PC-9 (cell line): ENCODE measurements around the gene FANK1. TPM values are rescaled to one million over a fixed set of nuclear protein-coding genes. Genes with fewer than 3 reads are reported as not detected.

Experiments
- BruUV-seq: library from RNA; stranded (reverse); fragments of 400-500 nt; replicated peaks from 2 replicates; lab custom pipeline; 2021; lab: Mats Ljungman, UMichigan
- CTCF ChIA-PET: fragments of 300-600 bp; sonication (Branson Sonifier 250); formaldehyde crosslinking; loops from one replicate; lab custom pipeline; 2022; ENCODE audit warnings: antibody characterized with exemption; lab: Charles Lee
- POLR2A ChIA-PET: fragments of 300-600 bp; sonication (Branson Sonifier 250); formaldehyde crosslinking; loops from one replicate; lab custom pipeline; 2022; ENCODE audit warnings: antibody characterized with exemption; ENCODE audit not compliant: unreplicated experiment; lab: Charles Lee
- DNase-seq, 2 experiments: peaks; one replicate each; pipeline versions ENCODE4 v3.0.0 to v3.0.0-alpha.2; 2015 to 2022; ENCODE audit warnings: mixed read lengths in 1 of 2
- H2AFZ ChIP-seq: fragments of 200-600 bp; sonication (generic); 2 replicates; pipeline ENCODE4 v1.8.1; 2017; ENCODE audit warnings: antibody characterized with exemption
- H3F3A ChIP-seq: fragments of 200-600 bp; sonication (generic); 2 replicates; pipeline ENCODE4 v1.8.1; 2017; ENCODE audit warnings: antibody characterized with exemption, mild to moderate bottlenecking, low read depth; ENCODE audit not compliant: insufficient read depth
- H3K27ac ChIP-seq: fragments of 200-600 bp; sonication (generic); 2 replicates; pipeline ENCODE4 v1.6.1; 2016; ENCODE audit warnings: mixed run types
- H3K27me3 ChIP-seq: fragments of 200-600 bp; sonication (generic); 2 replicates; pipeline ENCODE4 v1.6.1; 2016; ENCODE audit warnings: low read depth, mixed run types; ENCODE audit not compliant: insufficient read depth
- H3K36me3 ChIP-seq: fragments of 200-600 bp; sonication (generic); 2 replicates; pipeline ENCODE4 v1.6.1; 2016; ENCODE audit warnings: low read depth, mixed run types
- H3K4me1 ChIP-seq: fragments of 200-600 bp; sonication (generic); replicated peaks from 2 replicates; pipeline ENCODE4 v1.6.1; 2016; ENCODE audit warnings: mixed run types; ENCODE audit not compliant: insufficient read depth
- H3K4me2 ChIP-seq: fragments of 200-600 bp; sonication (generic); 2 replicates; pipeline ENCODE4 v1.6.1; 2017; ENCODE audit warnings: mixed run types
- H3K4me3 ChIP-seq: fragments of 200-600 bp; sonication (generic); 2 replicates; pipeline ENCODE4 v1.6.1; 2016; ENCODE audit warnings: mixed run types
- H3K79me2 ChIP-seq: fragments of 200-600 bp; sonication (generic); 2 replicates; pipeline ENCODE4 v1.6.1; 2017; ENCODE audit warnings: low read depth, mixed run types
- H3K9me2 ChIP-seq: fragments of 200-600 bp; sonication (generic); 2 replicates; pipeline ENCODE4 v1.8.1; 2017; ENCODE audit warnings: mild to moderate bottlenecking; ENCODE audit not compliant: insufficient read depth
- H3K9me3 ChIP-seq: fragments of 200-600 bp; sonication (generic); 2 replicates; pipeline ENCODE4 v1.8.1; 2016; ENCODE audit warnings: low read depth; ENCODE audit not compliant: insufficient read depth
- H4K20me1 ChIP-seq: fragments of 200-600 bp; sonication (generic); 2 replicates; pipeline ENCODE4 v1.8.1; 2017; ENCODE audit not compliant: insufficient read depth
- EZH2 ChIP-seq: fragments of 200-600 bp; sonication (generic); IDR thresholded peaks from 2 replicates; pipeline ENCODE4 v1.8.0; 2017; ENCODE audit warnings: antibody characterized with exemption, low read depth
- intact Hi-C: fragments of 100-400 bp; cut with micrococcal nuclease; formaldehyde crosslinking; loops from one replicate; pipeline ENCODE4 v1.10.0; 2022; ENCODE audit not compliant: unreplicated experiment
- total RNA-seq: library from RNA; stranded (reverse); gene quantifications from 2 replicates; pipeline ENCODE4 v1.2.3, GENCODE V29; 2021
- TF ChIP-seq, protein P1 (sequence below): fragments of 200-600 bp; sonication (generic); conservative IDR thresholded peaks from 2 replicates; pipeline ENCODE4 v1.6.1; 2017; ENCODE audit warnings: mixed run types, antibody characterized with exemption, mild to moderate bottlenecking, moderate library complexity

FANK1 gene
- total RNA-seq, 1 experiment from 2014 or later: 21.4 TPM

DNA sequence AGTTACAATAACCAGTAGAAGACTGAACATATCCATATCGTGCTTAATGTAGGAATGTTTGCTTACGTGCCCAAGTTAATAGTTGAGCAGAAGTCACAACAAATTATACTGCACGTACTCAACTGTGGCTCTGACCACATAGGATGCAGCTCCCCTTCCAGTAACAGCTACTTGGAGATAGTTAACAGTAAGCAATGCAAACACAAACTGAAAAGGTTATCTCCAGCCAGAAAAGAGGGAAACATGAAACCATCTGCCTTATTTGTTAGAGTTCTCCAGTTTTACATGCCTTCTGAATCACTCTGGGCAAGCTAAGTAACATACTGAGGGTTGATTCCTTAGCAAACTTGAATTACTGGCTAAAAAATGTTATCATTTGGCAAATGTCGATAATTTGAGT is 25.0 kb upstream of the FANK1 start:
- 0 out of 2 replicates have a peak, but pooled peaks cover 5% of the 10 kb centered on the region for H4K20me1 ChIP-seq
- no peak for DNase-seq
- H3F3A ChIP-seq: no peaks in the 10 kb centered on the region
- H3K27me3 ChIP-seq: no peaks in the 10 kb centered on the region
- ChIA-PET POLR2A (no interaction called here), CTCF (no interaction called here)
- H2AFZ ChIP-seq: no peak overlapping the region
- no peaks in the 10 kb centered on the region for H3K9me2 ChIP-seq
- no peak overlapping the region for H3K4me2 ChIP-seq
- BruUV-seq: no TSS peak
- no peaks in the 10 kb centered on the region for H3K4me1 ChIP-seq
- H3K36me3 ChIP-seq: peaks cover 11% of the 10 kb centered on the region
- H3K4me3 ChIP-seq: no peak overlapping the region
- TF ChIP-seq, protein P1, sequence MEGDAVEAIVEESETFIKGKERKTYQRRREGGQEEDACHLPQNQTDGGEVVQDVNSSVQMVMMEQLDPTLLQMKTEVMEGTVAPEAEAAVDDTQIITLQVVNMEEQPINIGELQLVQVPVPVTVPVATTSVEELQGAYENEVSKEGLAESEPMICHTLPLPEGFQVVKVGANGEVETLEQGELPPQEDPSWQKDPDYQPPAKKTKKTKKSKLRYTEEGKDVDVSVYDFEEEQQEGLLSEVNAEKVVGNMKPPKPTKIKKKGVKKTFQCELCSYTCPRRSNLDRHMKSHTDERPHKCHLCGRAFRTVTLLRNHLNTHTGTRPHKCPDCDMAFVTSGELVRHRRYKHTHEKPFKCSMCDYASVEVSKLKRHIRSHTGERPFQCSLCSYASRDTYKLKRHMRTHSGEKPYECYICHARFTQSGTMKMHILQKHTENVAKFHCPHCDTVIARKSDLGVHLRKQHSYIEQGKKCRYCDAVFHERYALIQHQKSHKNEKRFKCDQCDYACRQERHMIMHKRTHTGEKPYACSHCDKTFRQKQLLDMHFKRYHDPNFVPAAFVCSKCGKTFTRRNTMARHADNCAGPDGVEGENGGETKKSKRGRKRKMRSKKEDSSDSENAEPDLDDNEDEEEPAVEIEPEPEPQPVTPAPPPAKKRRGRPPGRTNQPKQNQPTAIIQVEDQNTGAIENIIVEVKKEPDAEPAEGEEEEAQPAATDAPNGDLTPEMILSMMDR: no peak
- TF ChIP-seq EZH2: no peak
- peaks cover 7% of the 10 kb centered on the region; the same call in 1 of the 2 replicates for H3K9me3 ChIP-seq
- no peaks in the 10 kb centered on the region for H3K79me2 ChIP-seq
- intact Hi-C loops: loop anchor here (10.0 kb wide), 1 partner anchor 1033 kb away; the partner anchor contains the start of gene DOCK1
- H3K27ac ChIP-seq: no peak overlapping the region

DNA sequence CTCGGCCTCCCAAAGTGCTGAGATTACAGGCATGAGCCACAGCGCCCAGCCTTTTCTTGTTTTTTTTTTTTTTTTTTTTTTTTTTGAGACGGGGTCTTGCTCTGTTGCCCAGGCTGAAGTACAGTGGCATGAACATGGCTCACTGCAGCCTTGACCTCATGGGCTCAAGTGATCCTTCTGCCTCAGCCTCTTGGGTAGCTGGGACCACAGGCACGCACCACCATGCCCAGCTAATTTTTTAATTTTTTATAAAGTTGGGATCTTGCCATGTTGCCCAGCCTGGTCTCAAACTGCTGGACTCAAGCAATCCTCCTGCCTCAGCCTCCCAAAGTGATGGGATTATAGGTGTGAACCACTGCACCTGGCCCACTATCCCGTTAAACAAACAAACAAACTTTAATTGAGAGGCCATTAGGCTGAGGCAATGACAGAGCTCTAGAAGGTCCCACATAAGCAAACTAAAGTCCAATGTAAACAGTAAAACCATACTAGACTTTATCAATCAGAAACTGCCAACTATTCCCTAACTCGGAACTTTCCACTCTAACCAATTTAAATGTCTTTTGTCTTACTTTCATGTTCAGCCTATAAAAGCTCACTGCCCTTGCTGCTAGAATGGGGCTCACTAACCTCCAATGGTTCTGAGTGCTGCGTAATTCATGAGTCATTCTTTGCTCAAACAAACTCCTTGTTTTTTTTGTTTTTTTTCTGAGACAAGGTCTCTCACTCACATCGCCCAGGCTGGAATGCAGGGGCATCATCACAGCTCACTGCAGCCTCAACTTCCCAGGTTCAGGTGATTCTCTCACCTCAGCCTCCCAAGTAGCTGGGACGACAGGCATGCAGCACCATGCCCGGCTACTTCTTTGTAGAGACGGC is 17.2 kb upstream of the FANK1 start:
- Histone ChIP-seq H3K4me2 (peak overlapping the region; percentile 53; the same call in 1 of the 2 replicates), H3K4me3 (no peak overlapping the region), H3K4me1 (peaks cover 12% of the 10 kb centered on the region), H3K27me3 (no peaks in the 10 kb centered on the region), H3K79me2 (peaks cover 22% of the 10 kb centered on the region), H3K9me2 (no peaks in the 10 kb centered on the region), H3F3A (peaks cover 15% of the 10 kb centered on the region; the same call in 1 of the 2 replicates), H2AFZ (no peak overlapping the region), H4K20me1 (no peaks in the 10 kb centered on the region), H3K36me3 (peaks cover 30% of the 10 kb centered on the region), H3K27ac (peak overlapping the region; percentile 76), H3K9me3 (peaks cover 15% of the 10 kb centered on the region)
- peak; percentile 53 to 89 for DNase-seq
- ChIA-PET POLR2A (no interaction called here), CTCF (no interaction called here)
- intact Hi-C loops: loop anchor here (5.0 to 10.0 kb wide), 2 partner anchors 508 to 1026 kb away; partner anchors contain the start of genes ADAM12 and DOCK1
- no TSS peak for BruUV-seq
- TF ChIP-seq EZH2: no peak
- TF ChIP-seq, protein P1: no peak

DNA sequence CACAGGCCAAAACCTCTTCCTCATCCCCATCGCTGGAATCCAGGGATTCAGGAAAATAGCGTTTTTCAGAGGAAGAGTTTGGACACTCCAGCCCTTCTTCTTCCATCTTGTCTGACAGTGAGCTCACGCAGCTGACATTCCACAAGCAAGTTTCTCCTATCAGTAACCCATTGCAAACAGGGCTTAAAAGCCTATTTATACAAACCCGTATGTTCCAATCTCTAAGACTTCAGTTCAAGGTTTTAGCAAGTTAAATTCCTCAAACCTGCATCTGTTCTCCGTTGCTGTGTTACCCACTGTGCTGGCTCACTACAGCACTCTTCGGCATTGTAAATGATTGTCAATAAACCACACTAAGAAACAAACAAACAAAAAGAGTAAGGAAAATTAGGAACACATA is 15.6 kb upstream of the FANK1 start:
- no TSS peak for BruUV-seq
- Histone ChIP-seq H3K79me2 (peaks cover 22% of the 10 kb centered on the region), H3K4me2 (no peak overlapping the region), H3K9me3 (peaks cover 14% of the 10 kb centered on the region), H3K4me1 (peaks cover 12% of the 10 kb centered on the region), H3K27me3 (no peaks in the 10 kb centered on the region), H2AFZ (no peak overlapping the region), H3K36me3 (peaks cover 26% of the 10 kb centered on the region), H3K4me3 (no peak overlapping the region), H3K27ac (no peak overlapping the region), H3K9me2 (no peaks in the 10 kb centered on the region), H3F3A (peaks cover 15% of the 10 kb centered on the region; the same call in 1 of the 2 replicates), H4K20me1 (no peaks in the 10 kb centered on the region)
- intact Hi-C loops: loop anchor here (10.0 kb wide), 1 partner anchor 184 kb away; no protein-coding TSS in a partner anchor
- CTCF ChIA-PET: no interaction called here
- POLR2A ChIA-PET: no interaction called here
- no peak for DNase-seq
- no peak for TF ChIP-seq EZH2
- TF ChIP-seq, protein P1: no peak
